GM13977 (cell line): ENCODE data around the gene POLE3.
A peak's percentile ranks its signal among the peaks of the same experiment; 100 is the strongest.

Experiments
- DNase-seq: peaks from one replicate; pipeline ENCODE4 v3.0.0; 2012; ENCODE audit warnings: low spot score
- CTCF ChIP-seq: IDR thresholded peaks from 2 replicates; pipeline ENCODE4 v1.5.1; 2012; ENCODE audit warnings: mild to moderate bottlenecking, control low read depth; ENCODE audit not compliant: insufficient read depth; ENCODE audit errors: extremely low read depth, missing control alignments
- in situ Hi-C: fragments of 300-500 bp; cut with MboI; formaldehyde crosslinking; loops from one replicate; pipeline ENCODE4 v1.12.0; 2022; ENCODE audit warnings: low sequenced_read_pairs, low pct_unique_long_range_greater_than_20kb, mixed read lengths, inconsistent platforms; ENCODE audit not compliant: unreplicated experiment

The POLE3 gene

DNA sequence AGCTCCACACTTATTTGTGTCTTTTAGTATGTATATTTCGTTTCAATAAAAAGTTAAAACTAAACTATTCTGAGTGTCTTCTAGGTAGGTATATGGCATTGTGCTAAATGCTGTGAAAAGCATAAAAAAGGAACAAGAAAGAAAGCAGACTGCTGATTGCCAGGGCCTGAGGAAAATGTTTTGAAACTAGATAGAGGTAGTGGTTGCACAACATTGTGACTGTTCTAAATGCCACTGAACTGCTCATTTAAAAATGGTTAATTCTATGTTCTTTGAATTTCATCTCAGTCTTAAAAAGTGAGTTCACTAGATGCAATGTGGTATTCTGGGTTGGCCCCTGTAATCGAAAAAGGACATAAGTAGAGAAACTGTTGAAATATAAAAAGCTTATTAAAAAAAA, 6.8 kb downstream of the POLE3 start:
- TF ChIP-seq CTCF, result no peak
- no peak for DNase-seq
- in situ Hi-C loops, result no loop called here

DNA sequence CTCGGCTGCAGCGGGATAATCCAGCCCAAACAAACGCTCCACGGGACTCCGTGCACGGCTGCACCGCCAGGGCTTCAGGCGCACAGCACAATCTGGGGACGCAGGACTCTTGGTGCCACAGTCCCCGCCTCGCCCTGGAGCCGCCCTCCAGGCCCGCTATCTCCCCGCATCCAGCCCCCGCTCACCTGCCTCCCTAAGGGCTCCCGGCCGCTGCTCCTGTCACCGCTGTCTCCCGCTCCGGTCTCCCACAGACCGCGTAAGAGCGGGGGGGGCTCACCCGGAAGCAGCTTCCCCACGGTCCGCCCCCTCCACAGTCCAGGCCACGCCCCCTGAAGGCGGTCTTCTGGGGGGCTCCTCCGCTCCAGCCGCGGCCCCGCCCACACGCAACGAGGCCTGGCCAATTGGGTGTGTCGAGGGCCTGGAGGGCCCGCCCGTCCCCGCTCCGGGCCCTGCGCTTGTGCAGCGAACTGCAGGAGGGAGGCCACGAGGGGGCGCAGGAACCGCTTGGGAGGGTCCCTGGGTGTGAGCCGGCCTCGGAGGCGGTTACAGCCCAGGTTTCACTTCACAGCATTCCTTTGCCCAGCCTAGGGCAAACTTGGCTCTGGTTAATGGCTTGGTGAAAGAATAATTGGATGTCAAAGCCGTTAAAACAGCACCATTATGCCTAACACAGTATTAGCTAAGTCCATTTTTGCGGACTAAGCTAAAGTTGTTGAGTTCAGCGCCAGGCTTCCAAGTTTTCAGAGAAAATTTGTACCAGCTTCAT, 9.3 kb downstream of the POLE3 start, which contains the start of gene ALAD:
ALAD (minus strand) TSS at position 258 of the 766 bp plus-strand sequence. CDS start 7,725 bp downstream, outside the sequence.
- peak; percentile 98 for TF ChIP-seq CTCF
- peak; percentile 99 for DNase-seq
- in situ Hi-C loops, result no loop called here

GRCh38 chr9:113399646-113400200, 10.8 kb downstream of the POLE3 start:
- in situ Hi-C loops, result no loop called here
- no peak for DNase-seq
- no peak for TF ChIP-seq CTCF

- DNase-seq, result no peak
- TF ChIP-seq CTCF, result no peak
- in situ Hi-C loops, result no loop called here
Observed at GRCh38 chr9:113398796-113399195, 11.7 kb downstream of the POLE3 start.

GRCh38 chr9:113397203-113397631, 13.3 kb downstream of the POLE3 start:
- DNase-seq, result no peak
- TF ChIP-seq CTCF, result no peak
- in situ Hi-C loops, result no loop called here

- no peak for DNase-seq
- in situ Hi-C loops, result no loop called here
- no peak for TF ChIP-seq CTCF
Observed at GRCh38 chr9:113395000-113395861, 15.2 kb downstream of the POLE3 start.
